NCI-H524 treated with DMSO at 0.1 percent for 48 hours (cell line): Measurements from ENCODE around the gene PPP1R1C.
A peak's percentile ranks its signal among the peaks of the same experiment; 100 is the strongest.

ENCODE experiments used
- DNase-seq: peaks from one replicate; lab custom pipeline; 2025; lab: John Stamatoyannopoulos, UW

Gene PPP1R1C

GRCh38 chr2:182064019-182064778, 78.5 kb downstream of the PPP1R1C start:
- no peak for DNase-seq

- no peak for DNase-seq
These were observed 80.9 kb downstream of the PPP1R1C start for GRCh38 chr2:182066400-182067087.

- no peak for DNase-seq
These were observed 81.7 kb downstream of the PPP1R1C start for GRCh38 chr2:182067393-182067792.

- no peak for DNase-seq
These were observed 83.2 kb downstream of the PPP1R1C start for GRCh38 chr2:182068811-182069210.

GRCh38 chr2:182069416-182069815, 83.8 kb downstream of the PPP1R1C start:
- no peak for DNase-seq

- DNase-seq: peak; percentile 61
These were observed 84.3 kb downstream of the PPP1R1C start for GRCh38 chr2:182069908-182070307.

GRCh38 chr2:182070736-182071135, 85.1 kb downstream of the PPP1R1C start:
- DNase-seq: no peak

GRCh38 chr2:182072861-182073260, 87.2 kb downstream of the PPP1R1C start:
- no peak for DNase-seq

GRCh38 chr2:182073613-182074012, 88.0 kb downstream of the PPP1R1C start:
- DNase-seq: no peak

GRCh38 chr2:182077023-182077422, 91.4 kb downstream of the PPP1R1C start:
- no peak for DNase-seq

- DNase-seq: peak; percentile 51
These were observed 91.9 kb downstream of the PPP1R1C start for GRCh38 chr2:182077448-182078142.

- DNase-seq: no peak
These were observed 93.4 kb downstream of the PPP1R1C start for GRCh38 chr2:182078988-182079602.

GRCh38 chr2:182080493-182080892, 94.8 kb downstream of the PPP1R1C start:
- DNase-seq: no peak

- DNase-seq: no peak
These were observed 96.1 kb downstream of the PPP1R1C start for GRCh38 chr2:182081602-182082260.

GRCh38 chr2:182088681-182089320, 103.1 kb downstream of the PPP1R1C start:
- no peak for DNase-seq

GRCh38 chr2:182090486-182090885, 104.8 kb downstream of the PPP1R1C start:
- no peak for DNase-seq

- DNase-seq: no peak
These were observed 112.0 kb downstream of the PPP1R1C start for GRCh38 chr2:182097571-182098164.

- DNase-seq: no peak
These were observed 113.0 kb downstream of the PPP1R1C start for GRCh38 chr2:182098648-182099047.

GRCh38 chr2:182101263-182101662, 115.6 kb downstream of the PPP1R1C start:
- no peak for DNase-seq

- DNase-seq: no peak
These were observed 117.9 kb downstream of the PPP1R1C start for GRCh38 chr2:182103526-182103925.

- DNase-seq: no peak
These were observed 124.7 kb downstream of the PPP1R1C start for GRCh38 chr2:182110347-182110746.
